Colonic mucosa (tissue), 4 donors: Measurements from ENCODE around the gene BMP7. TPM values are rescaled to one million over a fixed set of nuclear protein-coding genes. Genes with fewer than 3 reads are reported as not detected.

Experiments
- DNase-seq: peaks from one replicate; pipeline ENCODE4 v3.0.0-alpha.2; 2020
- H3K27ac ChIP-seq: fragments of 200-600 bp; one replicate; pipeline ENCODE4 v1.8.0; 2021
- H3K27me3 ChIP-seq: fragments of 200-600 bp; one replicate; pipeline ENCODE4 v1.8.0; 2021
- H3K36me3 ChIP-seq: fragments of 200-600 bp; one replicate; pipeline ENCODE4 v1.8.0; 2021
- H3K4me1 ChIP-seq: fragments of 200-600 bp; one replicate; pipeline ENCODE4 v1.8.0; 2021; ENCODE audit warnings: mild to moderate bottlenecking
- H3K4me3 ChIP-seq: fragments of 200-600 bp; one replicate; pipeline ENCODE4 v1.8.0; 2021
- H3K9ac ChIP-seq, 2 donors: one replicate each; pipeline ENCODE4 v1.7.0; 2013; ENCODE audit warnings: control low read depth in 2 of 2, low read depth in 2 of 2, low read length in 2 of 2
- H3K9me3 ChIP-seq: fragments of 200-600 bp; one replicate; pipeline ENCODE4 v1.8.0; 2021
- intact Hi-C: fragments of 100-400 bp; cut with DNase I; formaldehyde crosslinking; loops from one replicate; pipeline ENCODE4 v1.14.1; 2022
- total RNA-seq, 2 donors: library from RNA; stranded (reverse); fragmentation: NEBNext Ultra II Directional in 1 of 2; extraction: Animal tissue kit (Norgen Biotek cat#: 25700) in 1 of 2; gene quantifications; one replicate each; pipeline ENCODE4 v1.2.1, GENCODE V29; 2021
- TF ChIP-seq, protein P1 (sequence below): fragments of 200-600 bp; IDR thresholded peaks from one replicate; pipeline ENCODE4 v1.8.0; 2022; ENCODE audit warnings: antibody characterized with exemption, mild to moderate bottlenecking
- donor health status: healthy.
- donor health status: DM: no; HTN: no; CAD: no.
- donor health status: DM: no; HTN: no; CAD: no.

Gene BMP7
- total RNA-seq, 2 donors from 2014 or later: 1.3 to 3.2 TPM

DNA sequence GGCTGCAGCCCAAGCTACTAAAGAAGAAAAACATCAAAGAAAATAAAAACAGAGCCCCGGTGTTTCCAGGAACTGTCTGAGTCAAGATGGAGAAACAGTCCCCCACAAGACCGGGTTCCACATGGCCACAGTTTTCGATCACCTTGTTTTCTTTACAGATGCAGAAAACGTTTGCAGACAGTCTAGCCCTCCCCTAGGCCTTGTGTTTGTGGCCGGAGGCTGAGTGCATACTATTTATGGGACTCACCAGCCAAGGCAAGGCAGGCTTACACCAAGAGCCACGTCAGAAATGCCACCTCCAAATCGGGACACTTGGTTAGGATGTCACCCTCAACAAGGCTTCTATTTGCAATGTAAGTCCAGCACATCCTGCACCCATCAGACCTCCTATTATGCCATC lies 97.3 kb downstream of the BMP7 start:
- H3K27me3 ChIP-seq: no peaks in the 10 kb centered on the region
- intact Hi-C loops: no loop called here
- DNase-seq: no peak
- no peak overlapping the region for H3K4me3 ChIP-seq
- no peak overlapping the region for H3K27ac ChIP-seq
- H3K36me3 ChIP-seq: no peaks in the 10 kb centered on the region
- TF ChIP-seq, protein P1, sequence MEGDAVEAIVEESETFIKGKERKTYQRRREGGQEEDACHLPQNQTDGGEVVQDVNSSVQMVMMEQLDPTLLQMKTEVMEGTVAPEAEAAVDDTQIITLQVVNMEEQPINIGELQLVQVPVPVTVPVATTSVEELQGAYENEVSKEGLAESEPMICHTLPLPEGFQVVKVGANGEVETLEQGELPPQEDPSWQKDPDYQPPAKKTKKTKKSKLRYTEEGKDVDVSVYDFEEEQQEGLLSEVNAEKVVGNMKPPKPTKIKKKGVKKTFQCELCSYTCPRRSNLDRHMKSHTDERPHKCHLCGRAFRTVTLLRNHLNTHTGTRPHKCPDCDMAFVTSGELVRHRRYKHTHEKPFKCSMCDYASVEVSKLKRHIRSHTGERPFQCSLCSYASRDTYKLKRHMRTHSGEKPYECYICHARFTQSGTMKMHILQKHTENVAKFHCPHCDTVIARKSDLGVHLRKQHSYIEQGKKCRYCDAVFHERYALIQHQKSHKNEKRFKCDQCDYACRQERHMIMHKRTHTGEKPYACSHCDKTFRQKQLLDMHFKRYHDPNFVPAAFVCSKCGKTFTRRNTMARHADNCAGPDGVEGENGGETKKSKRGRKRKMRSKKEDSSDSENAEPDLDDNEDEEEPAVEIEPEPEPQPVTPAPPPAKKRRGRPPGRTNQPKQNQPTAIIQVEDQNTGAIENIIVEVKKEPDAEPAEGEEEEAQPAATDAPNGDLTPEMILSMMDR: no peak
- no peaks in the 10 kb centered on the region for H3K4me1 ChIP-seq
- H3K9ac ChIP-seq: no peak overlapping the region
- no peaks in the 10 kb centered on the region for H3K9me3 ChIP-seq

DNA sequence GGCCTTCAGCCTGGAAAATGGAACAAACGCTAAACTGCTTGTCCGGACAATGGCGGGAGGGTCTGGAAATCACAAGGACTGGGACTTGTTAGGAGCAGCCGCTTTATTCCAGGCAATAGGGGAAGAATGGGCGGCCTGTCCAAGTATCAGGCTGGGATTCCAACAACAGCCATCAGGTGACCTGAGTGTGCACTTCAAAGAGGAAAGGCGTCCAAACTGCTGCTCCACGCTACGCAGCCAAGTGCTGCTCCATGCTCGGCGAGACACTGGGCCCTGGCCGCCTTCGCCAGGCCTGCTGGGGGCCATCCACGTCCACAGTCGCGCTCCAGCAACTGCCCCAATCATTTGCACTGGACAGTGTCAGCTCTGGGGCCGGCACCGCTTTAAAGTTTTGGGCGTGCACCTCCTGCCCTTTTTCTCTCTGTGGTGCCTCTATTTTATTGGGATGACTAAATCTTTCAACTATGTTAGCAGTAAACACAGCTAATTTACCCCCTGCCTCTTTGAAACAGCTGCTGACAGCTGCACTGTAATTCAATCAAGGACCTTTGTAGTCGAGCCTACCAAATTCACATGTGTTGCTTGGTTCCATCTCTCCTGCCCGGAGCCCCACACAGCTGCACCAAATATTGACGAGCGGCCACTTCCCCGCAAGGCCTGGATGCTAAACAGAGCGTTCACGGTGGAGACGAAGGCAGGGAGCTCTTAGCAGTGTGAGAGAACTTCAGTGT lies 98.3 kb downstream of the BMP7 start:
- DNase-seq: no peak
- H3K4me3 ChIP-seq: no peak overlapping the region
- TF ChIP-seq, protein P1: no peak
- intact Hi-C loops: no loop called here
- H3K27me3 ChIP-seq: no peaks in the 10 kb centered on the region
- H3K9ac ChIP-seq: no peak overlapping the region
- no peaks in the 10 kb centered on the region for H3K36me3 ChIP-seq
- H3K27ac ChIP-seq: no peak overlapping the region
- H3K4me1 ChIP-seq: no peaks in the 10 kb centered on the region
- H3K9me3 ChIP-seq: no peaks in the 10 kb centered on the region

DNA sequence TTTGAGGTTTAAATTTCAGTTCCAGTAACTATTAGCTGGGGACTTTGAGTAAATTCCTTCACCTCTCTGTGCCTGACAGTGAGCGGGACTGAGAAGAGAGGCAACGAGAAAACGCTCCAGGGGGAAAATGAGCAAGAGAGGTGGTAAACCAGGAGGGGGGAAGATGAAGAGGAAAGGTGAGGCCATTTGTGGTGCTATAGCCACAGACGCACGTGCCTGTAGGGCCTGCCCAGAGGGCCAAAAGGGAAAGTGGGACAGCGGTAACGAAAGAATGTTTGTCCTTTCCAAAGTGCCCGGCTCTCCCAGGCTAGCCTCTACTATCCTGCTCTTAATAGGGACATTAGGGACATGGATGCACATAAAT lies 99.2 kb downstream of the BMP7 start:
- Histone ChIP-seq H3K27ac (no peak overlapping the region), H3K9me3 (no peaks in the 10 kb centered on the region), H3K4me1 (no peaks in the 10 kb centered on the region), H3K27me3 (no peaks in the 10 kb centered on the region), H3K36me3 (no peaks in the 10 kb centered on the region), H3K9ac (no peak overlapping the region), H3K4me3 (no peak overlapping the region)
- intact Hi-C loops: no loop called here
- TF ChIP-seq, protein P1: no peak
- no peak for DNase-seq

DNA sequence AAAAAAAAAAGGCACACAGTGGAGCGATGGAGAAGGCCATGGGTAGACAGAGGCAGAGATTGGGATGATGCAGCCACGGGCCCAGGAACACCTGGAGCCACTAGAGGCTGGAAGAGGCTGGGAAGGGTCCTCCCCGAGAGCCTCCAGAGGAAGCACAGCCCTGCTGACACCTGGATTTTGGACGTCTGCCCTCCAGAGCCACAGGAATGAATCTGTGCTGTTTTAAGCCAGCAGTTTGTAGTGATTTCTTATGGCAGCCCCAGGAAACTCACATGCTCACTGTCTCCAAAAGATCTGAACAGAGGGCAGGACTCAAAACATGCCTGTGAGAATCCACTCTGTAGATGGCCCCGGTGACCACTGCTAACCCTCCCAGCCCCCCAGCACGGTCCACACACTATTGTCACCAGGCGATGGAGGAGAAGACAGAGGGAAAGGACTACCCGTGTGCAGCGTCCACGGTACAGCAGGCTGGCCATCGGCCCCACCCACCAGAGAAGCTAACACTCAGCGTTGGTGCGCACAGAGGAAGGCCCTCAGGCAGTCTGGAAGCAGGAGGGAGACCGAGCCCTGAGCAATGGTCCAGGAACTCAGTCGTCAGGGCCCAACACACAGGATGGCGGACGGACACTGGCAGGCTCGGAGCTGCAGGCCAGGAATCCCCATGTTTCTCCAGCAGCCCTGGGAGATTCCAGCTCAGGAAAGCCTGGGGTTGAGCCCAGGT lies 99.7 kb downstream of the BMP7 start:
- Histone ChIP-seq H3K27ac (no peak overlapping the region), H3K4me3 (no peak overlapping the region), H3K9me3 (no peaks in the 10 kb centered on the region), H3K4me1 (no peaks in the 10 kb centered on the region), H3K36me3 (no peaks in the 10 kb centered on the region), H3K9ac (no peak overlapping the region), H3K27me3 (no peaks in the 10 kb centered on the region)
- no peak for DNase-seq
- intact Hi-C loops: no loop called here
- TF ChIP-seq, protein P1: no peak

DNA sequence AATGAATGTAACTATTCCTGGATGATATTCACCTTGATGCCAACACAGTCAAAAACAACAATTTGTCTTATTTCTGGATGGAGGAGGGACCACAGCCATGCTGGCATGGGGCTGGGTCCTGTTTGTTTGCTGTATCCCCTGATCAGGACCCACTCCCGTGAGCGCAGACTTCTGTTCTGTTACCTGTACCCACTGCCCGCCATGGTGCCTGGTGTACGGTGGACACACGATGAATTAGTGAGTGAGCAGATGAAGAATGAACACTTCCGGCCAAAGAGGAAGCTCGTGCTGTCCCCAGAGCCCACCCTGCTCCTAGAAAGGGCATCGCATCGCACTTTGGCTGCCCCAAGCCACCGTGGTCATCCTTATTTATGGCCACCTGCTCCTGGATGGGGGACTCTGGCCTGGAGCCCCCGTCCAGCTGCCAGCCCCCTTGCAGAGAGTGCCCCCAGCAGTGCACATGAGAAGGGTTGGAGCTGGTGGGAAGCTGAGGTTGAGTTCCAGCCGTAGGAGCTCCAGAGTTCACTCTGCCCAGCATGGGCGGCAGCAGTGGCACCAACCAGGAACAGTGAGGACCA lies 100.9 kb downstream of the BMP7 start:
- Histone ChIP-seq H3K36me3 (no peaks in the 10 kb centered on the region), H3K27ac (no peak overlapping the region), H3K9me3 (no peaks in the 10 kb centered on the region), H3K4me3 (no peak overlapping the region), H3K4me1 (no peaks in the 10 kb centered on the region), H3K9ac (no peak overlapping the region), H3K27me3 (no peaks in the 10 kb centered on the region)
- TF ChIP-seq, protein P1: no peak
- intact Hi-C loops: no loop called here
- DNase-seq: no peak
